Measurements from ENCODE around the gene PHF12.

Gene PHF12

GRCh38 chr17:28974451-28974850 is 23.1 kb upstream of the PHF12 start:
- no peak for DNase-seq

DNA sequence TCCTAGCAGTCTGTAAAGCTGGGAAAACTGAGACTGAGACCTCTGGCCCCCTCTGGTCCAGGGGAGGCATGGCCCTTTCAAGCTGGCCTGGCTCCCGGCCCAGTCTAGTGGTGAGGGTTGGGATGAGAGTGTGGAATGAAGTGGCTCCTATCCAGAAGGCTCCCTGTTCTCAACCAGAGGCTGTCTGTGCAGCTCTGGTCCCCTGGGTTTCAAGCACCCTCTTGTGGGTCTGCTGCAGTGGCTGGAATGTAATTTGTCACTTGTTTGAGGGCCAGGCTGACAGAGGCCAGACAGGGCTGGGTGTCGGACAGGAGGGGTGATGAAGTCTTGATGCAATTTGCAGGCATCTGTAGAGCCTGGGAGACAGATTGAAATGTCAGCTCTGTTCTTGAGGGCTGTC is 22.1 kb upstream of the PHF12 start:
- DNase-seq, result peak; percentile 47

DNA sequence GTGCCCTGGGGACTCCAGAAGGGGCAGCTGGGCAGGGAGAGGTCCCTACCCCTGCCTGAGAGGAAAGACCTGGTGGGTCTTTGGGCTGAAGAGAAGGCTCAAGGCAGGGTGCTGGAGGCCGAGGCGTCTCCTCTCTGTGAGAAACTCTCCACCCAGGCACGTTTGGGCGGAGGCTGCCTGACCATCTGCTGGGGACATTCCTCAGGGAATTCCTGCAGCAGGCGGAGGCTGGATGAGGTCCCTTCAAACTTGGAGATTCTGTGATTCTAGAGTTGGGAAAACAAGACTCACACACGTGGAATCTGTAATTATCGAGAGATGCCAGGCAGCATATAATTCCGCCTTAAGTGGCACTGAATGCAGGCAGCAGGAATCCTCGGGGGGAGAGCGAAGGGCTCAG is 21.1 kb upstream of the PHF12 start:
- DNase-seq, result no peak

DNA sequence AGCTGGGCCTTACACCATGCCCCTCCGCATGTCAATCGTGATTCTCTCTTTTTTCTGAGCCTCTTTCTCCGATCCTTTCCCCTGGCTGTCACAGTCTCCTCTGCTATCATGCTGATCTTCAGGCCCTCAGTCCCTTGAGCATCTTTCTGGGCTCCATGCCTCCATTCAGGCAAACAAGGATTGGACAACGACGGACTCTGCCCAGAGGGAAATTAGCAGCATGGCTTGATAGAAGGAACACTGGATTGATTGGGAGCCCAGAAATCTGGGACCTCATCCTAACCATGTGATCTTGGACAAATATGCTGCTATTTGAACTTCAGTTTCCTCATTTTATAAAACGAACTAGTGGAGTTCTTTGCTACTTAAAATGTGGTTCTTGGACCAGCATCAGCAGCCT is 19.6 kb upstream of the PHF12 start:
- no peak for DNase-seq

GRCh38 chr17:28969706-28970393 is 18.5 kb upstream of the PHF12 start:
- DNase-seq, result no peak

DNA sequence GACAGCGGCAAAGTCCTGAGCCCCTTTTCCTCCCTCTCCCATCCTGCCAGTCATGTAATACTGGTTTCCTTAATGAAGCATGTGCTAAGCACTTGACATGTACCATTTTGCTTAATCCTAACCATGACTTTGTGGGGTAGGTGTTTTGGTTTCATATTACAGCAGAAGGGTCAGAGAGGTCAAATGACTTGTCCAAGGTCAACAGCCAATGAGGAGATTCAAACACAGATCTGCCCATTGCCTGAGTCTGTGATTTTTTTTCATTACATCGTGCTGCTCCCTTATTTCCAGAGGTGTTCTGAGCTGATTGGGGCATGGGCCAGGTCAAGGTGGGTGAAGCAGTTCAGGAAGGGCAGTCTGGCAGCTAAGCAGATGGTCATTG is 17.6 kb upstream of the PHF12 start:
- DNase-seq, result no peak

DNA sequence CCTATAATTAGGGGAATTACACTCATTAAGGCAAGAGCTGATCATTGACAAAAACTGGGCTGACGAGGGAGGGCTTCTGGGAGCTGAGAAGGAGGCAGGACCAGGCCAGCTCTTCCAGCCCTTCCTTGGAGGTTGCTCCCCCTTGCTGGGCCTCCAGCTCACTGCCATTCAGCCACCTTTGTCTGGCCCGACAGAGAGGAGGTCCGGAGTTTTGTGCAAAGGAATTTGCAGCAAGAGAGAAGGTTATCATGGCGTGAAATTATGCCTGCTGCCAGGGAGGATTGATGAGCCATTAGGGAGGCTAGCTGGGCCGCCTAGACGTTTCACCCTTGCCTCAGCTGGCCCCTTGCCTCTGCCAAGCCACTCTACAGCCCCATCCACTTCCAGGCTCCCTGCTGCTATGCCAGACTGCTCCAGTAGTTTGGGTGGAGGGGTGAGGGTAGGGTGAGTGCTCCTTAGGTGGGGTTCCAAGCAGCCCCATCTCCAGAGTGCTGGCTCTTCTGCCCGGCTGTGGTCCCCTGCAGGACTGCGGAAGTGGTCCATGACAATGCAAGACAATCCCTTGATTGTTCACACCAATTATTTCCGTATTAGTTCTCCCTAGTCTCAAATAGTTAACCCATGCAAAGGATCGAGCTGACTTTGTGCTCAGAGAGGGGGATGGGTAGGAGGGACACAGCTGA is 17.1 kb upstream of the PHF12 start:
- peak; percentile 30 for DNase-seq

GRCh38 chr17:28967221-28968135 is 16.2 kb upstream of the PHF12 start:
- DNase-seq, result no peak

DNA sequence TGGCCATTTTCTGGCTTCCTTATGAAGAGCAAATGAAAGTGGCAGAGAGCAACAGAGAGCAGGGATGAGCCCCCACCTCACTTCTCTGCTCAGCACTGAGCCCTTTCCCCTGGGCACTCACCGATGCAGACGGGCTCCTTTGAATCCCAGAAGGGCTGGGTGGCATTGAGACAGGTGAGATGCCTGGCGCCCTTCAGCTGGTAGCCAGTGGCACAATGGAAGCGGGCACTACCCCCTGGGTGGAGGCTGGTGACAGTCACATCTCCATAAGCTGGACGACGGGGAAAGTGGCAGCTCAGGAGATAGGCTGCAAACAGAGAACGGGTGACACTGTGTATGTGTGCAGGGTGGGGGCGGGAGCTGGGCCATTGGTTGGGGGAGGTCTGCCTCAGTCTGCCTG is 12.5 kb upstream of the PHF12 start:
- DNase-seq, result no peak

DNA sequence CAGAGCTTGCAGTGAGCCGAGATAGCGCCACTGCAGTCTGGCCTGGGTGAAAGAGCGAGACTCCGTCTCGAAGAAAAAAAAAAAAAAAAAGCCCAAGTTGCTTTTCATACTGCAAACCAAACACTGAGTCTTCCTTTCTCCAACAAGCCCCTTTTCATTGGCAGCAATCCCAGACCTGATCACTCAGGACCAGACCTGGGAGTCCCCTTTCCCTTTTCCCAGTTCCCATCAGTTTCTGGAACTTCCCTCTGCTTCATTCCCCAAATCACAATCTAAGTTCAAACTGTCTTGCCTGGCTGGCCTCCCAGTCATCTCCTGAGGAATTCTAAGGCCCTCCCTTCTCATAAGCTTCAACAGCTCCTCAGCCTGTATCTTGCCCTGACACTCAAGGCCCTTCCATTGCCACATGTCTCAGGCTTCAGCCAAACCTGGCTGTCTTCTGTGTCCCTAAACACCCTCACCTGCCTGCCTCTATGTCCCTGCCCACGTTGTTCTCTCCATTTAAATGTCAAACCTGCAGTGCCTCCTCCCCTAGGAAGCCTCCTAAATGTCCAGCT is 11.8 kb upstream of the PHF12 start:
- no peak for DNase-seq

DNA sequence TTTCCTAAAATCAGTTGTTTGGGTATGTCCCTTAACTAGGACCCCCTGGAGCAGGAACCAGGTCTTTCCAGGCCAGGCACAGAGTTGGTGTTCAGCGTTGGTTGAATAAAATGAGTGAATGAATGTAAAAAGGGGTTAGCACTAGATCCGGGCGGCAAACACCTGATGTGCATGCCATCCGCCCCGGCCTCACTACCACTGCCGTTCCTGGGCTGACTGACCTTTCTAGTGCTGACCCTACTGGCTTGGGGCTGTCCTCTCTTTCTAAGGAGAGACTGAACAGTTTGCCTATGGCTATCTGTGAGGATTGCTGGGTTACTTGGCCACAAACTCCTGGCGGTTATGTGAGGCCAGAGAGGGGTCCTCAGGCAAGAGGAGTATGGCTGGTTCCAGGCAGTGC is 10.1 kb upstream of the PHF12 start:
- no peak for DNase-seq

GRCh38 chr17:28960256-28961061 is 9.1 kb upstream of the PHF12 start:
- no peak for DNase-seq

GRCh38 chr17:28959471-28959871 is 8.2 kb upstream of the PHF12 start:
- DNase-seq, result no peak

DNA sequence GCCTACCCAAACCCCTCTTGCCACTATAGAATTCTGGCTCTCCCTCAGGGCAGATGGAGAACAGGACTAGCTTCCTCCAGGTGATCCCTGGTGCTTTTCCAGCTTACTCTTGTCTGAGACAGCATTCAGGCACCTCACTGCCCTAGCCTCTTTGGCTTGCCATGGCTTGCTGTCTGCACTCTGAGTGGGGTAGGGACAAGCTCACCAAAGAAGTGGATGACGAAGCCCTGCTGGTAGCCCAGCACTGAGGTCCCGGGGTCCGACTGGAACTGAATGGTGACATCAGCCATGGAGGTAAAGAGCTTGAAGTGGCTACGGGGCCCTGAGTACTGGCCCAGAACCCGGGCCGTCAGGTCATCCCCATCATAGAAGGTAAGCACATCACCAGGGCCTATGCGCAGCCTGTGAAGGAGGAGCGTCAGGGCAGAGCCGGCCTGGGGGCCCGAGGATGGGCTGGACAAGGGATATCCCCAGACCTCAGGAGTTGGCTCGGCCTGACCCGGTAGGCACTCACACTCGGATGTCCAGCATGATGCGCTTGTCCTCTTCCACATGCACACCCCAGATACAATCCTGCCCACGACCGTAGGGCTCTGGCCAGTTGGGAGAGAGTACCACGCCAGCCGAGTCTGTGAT is 7.6 kb upstream of the PHF12 start:
- no peak for DNase-seq

- no peak for DNase-seq
These were observed 6.7 kb upstream of the PHF12 start for GRCh38 chr17:28957992-28958355.

GRCh38 chr17:28957277-28957991 is 6.1 kb upstream of the PHF12 start:
- DNase-seq, result no peak

- DNase-seq, result no peak
These were observed 5.5 kb upstream of the PHF12 start for GRCh38 chr17:28956861-28957260.

DNA sequence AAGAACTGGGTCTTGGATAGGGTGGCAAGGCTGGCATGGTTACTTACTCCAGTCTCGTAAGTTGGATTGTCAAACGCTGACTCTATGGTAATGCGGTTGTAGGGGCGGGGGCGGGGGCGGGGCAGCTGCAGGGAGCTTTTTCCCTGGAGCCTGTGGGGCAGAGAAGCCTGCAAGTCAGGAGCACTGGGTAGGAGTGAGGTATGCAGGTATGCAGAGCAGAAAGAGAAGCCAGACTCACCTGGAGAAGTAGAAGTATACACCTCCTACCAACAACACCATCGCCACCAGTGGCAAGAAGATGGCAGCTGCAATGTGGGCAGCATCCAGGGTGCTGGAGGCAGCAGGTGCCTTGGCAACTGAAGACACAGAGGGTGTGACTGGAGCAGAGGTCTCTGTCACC is 4.8 kb upstream of the PHF12 start:
- DNase-seq, result no peak

DNA sequence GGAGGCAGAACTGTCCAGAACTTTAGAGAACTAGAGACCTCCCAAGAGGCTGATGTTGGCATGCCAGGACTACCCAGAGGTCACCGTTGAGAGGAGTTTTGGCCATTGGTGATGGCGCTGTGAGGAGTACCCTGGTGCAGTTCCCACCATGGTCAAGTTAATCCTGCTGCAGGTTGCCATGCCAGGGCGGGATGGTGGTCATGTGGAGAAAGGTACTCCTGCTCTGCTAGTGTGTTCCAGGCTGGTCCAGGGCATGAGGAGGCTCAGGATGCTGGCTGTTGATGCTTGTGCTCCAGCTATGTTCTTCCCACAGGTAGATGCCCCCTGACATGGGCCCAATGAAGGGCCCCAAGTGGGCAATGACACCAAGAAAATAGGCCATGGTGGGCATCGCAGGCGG is 4.1 kb upstream of the PHF12 start:
- DNase-seq, result no peak

DNA sequence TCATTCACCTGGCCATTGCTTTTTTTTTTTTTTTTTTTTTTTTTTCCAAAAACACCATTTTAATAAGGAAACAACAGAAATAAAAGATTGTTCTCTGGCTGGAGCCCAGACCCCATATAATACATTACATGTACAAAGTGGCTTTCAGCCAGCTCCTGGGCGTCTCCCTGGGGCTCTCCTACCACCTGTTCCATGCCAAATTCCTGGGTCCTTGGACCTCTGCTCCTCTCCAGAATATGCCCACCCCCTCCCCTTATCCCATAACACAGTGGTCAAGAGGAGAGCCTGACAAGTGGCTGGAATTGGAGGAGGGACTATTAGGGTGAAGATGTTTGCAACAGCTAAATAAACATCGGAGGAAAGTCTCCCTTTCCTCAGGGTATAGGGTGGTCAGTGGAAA is 3.6 kb upstream of the PHF12 start:
- no peak for DNase-seq

DNA sequence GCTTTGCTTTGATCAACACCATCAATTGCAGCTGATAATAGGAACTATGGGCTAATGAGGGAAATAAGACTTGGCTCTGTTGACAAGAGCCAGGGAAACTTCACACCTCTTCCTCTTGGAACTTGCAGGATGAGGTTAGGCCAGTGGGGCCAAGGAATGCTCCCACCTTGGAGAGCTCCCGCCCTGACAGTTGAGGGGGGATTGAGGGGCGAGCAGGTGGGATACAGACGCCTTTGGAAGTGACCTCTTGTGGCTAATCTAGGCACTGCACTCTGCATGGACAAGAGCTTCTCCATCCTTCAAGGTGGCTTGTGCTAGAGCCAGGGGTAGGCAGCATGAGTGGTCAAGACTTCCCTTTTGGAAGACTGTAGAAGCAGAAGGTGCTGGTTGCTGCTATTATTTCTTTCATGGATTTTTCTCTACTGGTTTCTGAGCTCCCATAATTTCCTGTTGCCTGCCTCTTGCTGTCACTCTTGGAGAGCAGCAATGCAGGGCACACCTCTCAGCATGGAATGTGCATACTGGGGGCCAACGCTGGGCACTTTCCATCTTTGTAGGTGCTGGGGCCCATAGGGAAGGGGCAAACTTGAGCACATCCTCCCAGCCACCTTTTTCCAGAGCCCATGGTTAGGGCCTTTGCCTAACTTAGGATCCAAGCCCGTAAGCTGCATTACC is 2.3 kb upstream of the PHF12 start:
- peak; percentile 40 for DNase-seq
